ENCODE results near the gene ROBO3.

ROBO3 gene

DNA sequence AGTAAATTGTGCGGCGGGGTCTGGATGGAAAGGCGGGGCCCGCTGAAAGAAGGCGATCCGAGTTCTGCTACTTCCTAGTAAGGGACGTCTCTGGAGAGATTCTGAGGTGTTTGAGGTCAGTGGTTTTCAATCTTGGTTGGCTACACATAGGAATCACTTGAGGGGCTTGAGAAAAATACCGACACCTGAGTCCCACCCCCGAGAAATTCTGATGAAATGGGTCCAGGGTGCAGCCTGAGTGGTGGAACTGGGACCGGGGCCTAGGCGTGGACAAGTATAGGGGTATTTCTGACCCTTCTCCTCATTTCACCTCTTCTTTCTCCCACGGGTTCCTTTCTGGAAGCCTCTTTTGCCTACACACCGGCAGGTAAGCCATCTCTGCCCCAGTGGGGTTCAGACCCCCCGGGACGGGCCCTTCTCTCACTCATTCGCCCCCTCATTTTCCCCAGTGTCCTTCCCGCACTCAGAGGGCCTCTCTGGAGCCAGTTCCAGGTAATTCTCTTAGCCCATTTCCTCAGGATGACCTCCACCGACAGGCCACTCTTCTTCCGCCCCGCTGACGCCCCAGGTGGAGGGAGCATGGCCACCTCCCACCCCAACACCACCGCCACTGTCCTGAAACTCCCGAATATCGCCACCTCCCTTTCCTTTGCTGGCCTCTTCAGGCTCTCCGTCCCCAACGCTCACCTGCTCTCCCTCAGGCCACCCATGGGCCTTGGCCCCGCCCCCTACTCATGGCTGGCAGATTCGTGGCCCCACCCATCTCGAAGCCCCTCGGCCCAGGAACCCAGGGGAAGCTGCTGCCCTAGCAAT, 11.8 kb downstream of the ROBO3 start:
- no peak for DNase-seq (ENCODE audit: low read depth in 2 of 2)

DNA sequence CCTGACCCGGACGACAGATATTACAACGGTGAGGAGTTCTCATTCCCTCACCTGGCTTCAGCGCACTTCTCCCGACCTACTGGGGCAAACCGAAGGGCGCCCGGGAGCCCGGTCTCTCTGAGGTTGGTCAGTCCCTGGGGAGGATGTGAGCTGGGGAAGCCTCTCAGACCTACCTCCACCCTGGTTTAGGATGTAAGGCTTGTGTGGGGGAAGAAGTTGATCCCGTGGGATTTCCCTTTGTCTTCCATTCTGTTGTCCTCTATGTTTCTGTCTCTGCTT, 12.3 kb downstream of the ROBO3 start:
- DNase-seq (ENCODE audit: low read depth in 2 of 2), result no peak

DNA sequence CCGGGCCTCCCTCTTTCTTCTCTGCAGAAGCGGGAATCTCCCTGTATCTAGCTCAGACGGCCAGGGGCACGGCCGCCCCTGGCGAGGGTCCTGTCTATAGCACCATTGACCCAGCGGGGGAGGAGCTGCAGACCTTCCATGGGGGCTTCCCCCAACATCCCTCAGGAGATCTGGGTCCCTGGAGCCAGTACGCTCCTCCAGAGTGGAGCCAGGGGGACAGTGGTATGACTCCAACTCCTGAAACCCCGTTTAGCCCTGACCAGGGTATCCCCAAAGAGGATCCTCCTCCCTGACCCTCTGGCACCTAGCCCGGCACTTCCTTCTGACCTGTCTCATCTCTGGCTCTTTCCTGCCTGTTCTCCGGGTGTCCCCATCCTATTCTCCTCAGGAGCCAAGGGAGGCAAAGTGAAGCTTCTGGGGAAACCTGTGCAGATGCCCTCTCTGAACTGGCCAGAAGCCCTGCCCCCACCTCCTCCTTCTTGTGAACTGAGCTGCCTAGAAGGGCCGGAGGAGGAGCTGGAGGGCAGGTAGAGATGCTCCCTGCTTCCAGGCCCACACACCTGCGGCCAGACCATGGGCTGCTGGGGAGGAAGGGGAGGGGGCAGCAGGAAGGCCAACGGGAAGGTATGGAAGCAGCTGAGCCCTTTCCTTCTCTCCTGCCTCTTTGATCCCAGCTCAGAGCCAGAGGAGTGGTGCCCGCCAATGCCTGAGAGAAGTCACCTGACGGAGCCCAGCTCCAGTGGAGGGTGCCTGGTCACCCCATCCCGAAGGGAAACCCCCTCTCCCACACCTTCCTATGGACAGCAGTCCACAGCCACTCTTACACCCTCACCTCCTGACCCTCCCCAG, 12.9 kb downstream of the ROBO3 start:
- DNase-seq (ENCODE audit: low read depth in 2 of 2), result no peak

DNA sequence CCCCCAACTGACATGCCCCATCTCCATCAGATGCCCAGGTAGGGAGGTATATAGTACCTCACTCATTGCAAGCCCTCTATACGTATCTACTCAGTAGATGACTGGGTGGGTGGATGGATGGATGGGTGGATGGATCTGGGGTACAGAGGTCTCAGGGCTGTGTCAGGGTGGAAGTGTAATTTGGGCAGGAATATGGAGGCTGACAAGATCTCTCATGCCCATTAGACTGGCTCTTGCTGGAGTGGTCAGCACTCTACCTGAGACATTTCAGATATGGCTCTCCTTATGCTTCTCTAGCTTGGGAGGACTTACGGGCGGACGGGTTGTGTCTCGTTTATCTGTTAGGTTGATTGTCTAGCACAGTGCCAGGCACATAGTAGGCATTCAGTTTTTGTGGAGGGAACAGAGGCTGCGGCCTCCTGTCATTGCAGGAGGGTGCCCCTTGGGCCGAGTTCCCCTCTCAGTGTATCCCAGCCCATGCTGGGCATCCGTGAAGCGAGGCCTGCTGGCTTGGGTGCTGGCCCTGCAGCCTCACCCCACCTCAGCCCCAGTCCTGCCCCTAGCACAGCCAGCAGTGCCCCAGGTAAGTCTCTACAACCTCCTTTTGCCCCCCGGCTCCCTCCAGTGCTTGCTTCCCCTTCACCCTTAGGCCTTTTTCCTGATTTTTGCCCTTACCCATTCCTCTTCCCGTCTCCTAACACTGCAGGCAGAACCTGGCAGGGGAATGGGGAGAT, 13.7 kb downstream of the ROBO3 start:
- DNase-seq (ENCODE audit: low read depth in 2 of 2), result no peak

DNA sequence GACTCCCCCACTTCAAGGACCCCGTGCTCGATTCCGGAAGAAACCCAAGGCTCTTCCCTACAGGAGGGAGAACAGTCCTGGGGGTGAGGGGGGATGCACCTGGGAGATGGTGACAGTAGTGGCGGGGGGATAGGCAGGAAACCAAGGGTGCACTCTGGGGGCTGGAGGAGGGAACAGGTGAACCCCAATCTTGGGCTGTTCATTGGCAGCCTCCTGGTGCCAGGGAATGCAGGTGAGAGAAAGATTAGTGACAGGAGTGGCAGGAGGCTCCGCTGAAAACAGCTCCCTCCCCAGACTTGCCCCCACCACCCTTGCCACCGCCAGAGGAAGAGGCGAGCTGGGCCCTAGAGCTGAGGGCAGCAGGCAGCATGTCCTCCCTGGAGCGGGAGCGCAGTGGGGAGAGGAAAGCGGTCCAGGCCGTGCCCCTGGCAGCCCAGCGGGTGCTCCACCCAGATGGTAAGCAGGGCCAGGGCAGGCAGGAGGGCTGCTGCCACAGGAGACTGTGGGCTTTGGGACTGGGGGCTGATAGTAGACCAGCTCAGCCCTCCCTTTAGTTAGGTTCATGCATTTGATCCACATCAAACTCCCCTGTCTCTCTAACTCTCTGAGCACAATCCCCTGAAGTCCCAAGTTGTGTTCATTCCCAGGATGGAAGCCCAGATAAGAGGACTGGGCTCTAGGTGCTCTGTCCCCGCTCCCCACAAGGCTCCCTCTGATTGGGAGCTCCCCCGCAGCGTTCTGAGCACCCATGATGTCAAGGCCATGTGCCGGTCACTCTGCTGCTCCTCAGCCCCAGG, 14.5 kb downstream of the ROBO3 start:
- no peak for DNase-seq (ENCODE audit: low read depth in 2 of 2)

DNA sequence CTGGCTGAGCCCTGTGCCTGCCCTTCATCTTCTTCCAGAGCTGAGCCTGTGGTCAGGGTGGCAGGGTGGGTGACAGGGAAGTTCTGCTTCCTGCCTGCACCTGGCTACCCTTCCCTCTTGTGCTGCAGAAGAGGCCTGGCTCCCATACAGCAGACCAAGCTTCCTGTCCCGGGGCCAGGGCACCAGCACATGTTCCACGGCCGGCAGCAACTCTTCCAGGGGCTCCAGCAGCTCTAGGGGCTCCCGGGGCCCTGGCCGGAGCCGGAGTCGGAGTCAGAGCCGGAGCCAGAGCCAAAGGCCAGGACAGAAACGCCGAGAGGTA, 15.0 kb downstream of the ROBO3 start:
- no peak for DNase-seq (ENCODE audit: low read depth in 2 of 2)

DNA sequence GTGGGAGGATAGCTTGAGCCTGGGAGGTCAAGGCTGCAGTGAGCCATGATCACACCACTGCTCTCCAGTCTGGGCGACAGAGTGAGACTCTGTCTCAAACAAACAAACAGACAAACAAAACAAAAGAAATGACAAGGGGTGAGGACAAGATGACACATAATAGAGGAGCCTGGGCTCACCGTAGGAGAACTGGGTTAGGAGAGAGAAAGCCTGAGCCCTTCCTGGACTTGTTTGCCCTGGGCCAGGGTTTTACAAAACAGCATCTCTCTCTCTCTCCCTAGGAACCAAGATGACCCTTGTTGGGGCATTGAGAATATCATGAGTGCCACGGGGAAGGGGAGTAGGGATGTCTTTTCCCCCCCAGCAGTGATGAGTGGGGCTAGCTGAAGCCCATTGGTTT, 15.7 kb downstream of the ROBO3 start:
- DNase-seq (ENCODE audit: low read depth in 2 of 2), result no peak

DNA sequence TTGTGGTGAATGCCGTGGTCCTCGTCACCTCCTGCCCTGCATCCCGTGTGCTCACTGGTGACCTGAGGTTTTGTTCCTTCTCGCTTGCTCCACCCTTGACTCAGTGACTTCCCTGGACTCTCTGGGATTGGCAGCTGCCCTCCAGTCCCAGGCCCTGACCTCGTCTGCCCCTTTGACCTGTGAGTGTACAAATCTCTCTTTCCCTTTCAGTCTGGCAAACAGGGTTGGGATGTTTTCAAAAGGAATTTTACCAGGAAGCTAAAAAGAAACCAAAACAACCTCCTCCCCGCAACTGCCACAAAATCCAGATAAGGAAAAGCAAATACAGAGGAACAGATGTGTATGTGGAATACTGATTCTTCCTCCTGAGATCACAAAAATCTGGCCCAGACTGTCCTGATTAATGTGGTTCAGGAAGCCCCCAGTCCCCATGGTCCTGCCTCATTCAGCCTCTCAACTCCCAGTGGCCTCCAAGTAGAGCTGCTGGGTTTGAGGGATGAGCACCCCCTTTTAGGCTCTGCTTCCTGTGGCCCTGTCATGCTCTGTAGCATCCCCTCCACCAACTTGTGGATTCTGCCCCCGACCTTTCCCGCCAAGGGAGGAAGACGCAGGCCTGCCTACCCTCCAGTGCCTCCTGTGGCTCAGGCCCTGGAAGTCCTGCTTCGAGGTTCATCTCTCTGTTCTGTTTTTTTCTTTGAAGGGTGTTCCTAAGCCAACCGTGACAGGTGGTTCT, 17.3 kb downstream of the ROBO3 start:
- DNase-seq (ENCODE audit: low read depth in 2 of 2), result no peak

DNA sequence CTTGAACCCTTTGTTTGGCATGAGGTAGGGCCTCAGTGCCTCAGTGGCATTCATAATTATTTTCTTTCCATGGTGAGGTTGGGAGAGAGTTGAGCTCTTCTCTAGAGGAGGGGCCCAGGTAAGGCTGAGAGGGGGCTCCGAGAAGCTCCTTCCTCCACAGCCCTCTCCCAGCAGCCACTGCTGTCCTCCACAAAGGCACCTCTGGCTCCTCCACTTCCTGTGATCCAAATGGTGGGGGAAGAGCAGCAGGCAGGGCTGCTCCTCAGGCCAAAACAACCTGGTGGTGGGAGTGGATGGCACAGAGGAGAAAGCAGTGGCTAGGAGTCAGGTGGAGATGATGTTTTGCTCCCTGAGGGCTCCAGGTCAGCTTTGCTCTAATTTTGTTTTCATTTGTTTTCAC, 19.1 kb downstream of the ROBO3 start:
- DNase-seq (ENCODE audit: low read depth in 2 of 2), result no peak

DNA sequence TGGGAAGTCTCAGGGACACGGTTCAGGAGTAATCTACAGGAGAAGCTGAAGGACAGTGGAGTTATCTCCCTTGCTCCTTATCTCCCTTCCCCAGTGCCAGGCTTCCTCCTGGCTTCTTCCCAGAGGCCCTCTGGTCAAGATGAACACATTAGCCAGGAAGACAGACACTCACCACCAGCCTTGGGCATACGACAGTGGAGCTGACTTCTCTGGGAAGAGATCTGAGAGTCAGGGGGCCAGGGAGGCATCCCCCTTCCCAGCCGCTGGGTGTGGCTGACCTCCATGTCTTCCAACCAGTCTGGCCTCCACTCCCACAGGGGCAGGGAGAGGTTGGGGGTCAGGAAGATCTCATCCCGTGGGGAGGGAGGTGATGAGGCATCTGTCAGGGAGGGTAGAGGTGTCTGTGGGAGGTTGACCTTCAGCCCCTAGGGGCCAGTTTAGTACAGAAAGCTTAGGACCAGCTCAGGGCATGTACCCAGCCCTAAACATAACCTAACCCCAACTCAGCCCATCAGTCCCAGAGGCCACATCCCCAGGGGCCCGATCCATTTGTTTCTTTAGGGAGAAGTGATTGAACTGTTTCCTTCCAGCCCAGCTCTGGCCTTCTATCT, 19.7 kb downstream of the ROBO3 start:
- no peak for DNase-seq (ENCODE audit: low read depth in 2 of 2)

DNA sequence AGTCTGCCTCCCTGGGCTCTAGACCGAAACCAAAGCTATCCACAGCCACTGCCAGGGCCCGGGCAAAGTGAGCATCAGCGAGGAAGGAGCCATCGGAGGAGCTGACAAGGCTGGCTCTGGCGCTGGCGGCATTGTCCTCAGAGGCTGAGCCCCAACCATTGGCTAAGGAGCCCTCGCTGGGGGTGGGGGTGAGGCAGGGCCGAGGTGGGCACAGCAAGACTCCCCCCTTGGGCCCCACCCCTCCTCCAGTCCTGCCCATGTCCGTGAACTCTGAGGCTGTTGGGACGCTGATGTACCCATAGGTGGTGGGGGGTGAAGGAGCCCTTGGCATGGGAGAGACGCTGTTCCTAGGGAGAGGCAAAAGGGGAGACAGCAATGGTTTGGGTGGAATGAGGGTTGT, 21.2 kb downstream of the ROBO3 start:
- DNase-seq (ENCODE audit: low read depth in 2 of 2), result no peak

DNA sequence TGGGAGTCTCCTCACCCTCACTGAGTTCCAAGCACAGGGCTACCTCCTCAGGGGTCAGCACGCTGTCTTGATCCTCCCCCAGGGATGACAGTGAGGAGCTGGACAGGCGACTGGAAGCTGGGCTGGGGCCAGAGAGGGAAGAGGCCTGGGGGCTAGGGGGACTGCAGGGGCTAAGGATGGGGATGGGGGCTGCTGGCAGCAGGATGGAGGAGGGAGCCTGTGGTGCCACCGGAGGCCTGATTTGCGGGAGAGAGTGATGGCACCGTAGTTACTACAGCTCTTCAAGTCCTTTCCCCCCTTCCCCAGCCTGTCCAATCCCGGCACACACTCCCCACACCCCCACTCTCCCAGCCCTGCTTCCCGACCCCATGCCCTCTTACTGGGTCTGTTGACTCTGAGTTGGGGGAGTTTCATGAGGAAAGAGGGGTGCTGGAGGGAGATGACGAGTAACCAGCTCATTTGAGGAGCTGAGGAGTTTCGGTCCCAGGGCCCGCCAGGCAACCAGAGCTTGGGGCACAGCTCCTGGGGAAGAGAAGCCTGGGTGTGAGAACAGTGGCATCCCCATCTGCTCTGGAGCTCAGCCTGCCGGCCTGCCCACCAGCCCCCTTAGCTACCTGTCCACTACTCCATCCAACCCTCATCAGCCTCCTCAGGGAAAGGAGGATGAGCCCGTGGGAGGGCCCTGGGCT, 21.9 kb downstream of the ROBO3 start:
- no peak for DNase-seq (ENCODE audit: low read depth in 2 of 2)

DNA sequence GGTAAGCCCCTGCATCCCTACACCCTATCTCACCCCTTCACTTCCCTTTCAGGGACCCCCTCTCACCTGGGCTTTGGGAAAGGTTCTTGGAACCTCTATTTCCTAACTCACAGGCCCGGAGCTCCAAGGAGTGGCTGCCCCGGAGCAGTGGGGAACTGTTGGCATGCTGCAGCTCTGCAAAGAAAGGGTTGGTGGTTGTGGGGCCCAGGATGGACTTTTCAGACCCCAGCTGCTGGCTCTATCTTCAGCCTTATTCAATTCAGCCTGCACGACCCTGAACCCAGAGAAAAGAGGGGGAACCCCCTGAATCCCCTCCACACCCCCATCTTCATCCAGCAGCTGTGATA, 22.4 kb downstream of the ROBO3 start:
- no peak for DNase-seq (ENCODE audit: low read depth in 2 of 2)

DNA sequence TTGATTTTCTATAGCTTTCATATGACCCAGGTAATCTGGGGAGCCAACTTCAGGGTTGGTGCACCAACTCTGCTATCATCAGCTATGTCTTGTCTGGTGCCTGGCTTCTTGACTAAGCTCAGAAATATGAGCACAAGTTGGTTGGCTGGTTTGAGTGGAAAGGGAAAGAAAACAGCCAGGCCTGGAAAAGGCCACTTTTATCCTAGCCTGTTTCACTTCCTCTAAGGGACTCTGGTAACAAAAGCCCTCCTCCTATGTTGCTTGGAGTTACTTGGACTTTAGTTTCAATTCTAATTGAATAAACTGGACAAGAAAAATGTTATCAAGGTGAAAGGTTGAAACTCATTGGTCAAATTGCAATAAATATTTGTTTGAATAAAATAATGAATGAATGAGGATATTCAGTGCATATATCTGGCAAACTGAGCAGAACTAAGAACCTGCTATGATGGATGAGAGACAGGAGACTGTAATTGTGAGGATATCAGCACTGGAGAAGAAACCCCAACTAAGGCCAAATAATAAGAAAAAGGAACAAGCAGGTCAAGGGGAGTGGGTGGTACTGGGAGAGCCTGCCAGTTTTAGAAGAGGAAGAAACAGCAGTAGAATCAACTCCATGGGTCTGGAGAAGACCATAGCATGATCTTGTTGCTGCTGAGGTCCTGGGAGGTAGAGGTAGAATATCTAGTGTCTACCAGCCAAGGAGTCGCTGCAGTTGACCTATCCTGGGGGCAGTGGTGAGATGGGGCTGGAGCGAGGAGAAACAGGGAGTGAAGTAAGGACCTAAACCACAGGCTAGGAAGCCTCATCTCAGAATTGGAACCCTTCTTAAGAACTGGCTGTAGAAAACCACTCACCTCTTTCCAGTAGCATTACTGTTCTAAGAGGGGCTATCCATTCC, 24.2 kb downstream of the ROBO3 start:
- DNase-seq (ENCODE audit: low read depth in 2 of 2), result no peak

DNA sequence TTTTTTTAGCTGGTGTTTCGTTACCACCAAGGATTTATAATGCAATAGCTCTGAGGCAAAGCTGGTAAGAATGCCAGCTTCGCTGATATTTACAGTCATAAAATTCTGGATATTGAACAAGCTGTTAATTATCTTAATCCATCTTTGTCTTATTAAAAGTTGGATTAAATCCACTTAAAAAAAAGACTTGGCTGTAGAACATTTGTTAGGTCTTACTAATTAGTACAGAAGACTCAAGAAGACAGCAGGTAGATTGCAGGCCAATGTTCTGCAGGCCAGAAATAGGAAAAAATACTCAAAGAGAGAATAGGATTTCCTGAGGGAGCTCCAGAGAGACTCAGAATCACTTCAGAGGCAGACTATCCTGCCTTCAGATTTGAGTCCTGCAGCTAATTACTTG, 24.9 kb downstream of the ROBO3 start:
- DNase-seq (ENCODE audit: low read depth in 2 of 2), result no peak

DNA sequence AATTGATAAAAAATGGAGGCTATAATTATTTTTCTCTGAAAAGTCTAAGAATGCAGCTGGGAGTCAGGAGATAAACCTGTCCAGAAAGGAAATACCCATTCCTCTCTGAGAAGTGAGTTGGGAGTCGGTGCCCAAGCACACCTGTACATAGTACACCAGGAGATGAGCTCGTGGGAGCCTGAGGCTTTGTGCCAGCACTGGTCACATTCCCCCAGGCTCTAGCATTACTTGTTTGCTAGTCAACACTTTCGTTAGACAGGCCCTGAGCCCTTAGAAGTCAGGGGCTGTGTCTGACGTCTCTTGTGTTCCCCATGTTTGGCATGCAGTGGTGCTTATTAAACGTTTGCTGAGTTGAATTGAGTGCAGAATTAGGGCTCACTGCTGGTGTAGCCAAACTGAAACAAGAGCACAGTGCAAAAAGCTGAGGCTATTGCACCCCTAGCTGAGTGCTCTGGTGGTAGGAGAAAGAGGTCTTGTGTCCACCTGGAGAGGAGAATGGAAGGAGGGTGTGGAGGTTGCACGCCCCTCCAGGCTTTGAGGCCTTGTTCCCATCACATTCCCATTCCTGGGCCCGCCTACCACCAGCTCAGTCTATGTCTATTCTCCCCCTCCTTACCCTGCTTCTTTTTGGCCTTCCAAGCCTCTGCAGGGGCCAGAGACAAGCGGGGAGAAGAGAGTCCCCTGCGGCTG, 25.6 kb downstream of the ROBO3 start:
- no peak for DNase-seq (ENCODE audit: low read depth in 2 of 2)

DNA sequence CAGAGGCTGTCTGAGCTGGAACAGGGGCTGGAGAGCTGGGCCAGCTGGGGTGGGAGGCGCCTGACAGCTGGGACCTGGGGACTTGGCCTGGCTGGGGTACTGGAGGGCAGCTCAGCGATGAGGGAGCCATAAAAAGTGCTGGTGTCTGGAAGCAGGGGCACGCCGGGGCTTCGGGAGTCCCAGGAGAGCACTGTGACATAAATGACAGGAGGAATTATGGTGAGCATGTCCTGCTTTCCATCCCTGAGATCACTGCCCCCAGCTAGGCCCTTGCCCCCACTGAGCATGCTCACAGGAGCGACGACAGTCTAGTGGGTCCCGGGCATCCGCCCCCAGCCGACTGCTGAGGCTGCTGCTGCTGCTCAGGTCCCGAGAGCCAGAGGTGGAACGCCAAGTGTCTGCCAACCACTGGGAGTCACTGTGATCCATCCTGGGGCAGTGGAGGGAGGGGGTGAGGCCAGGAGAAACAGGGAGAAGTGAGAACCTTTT, 26.2 kb downstream of the ROBO3 start:
- no peak for DNase-seq (ENCODE audit: low read depth in 2 of 2)

DNA sequence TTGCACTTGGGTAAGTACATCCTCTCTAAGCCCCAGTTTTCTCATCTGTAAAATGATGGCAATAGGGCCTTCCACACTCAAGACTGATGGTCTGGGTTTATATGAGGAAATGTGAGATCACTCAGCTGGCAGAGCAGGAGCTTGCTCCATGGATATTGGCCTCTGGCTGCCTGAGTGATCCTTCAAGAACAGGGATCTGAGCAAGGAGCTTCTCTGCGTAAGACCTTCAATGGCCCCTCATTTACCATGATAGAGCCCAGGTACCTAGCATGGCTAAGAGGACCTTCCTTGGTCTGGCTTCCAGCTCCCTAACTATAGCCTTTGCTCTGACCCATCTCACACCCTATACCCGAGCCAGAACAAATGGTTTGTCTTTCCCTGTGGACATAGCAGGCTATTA, 26.9 kb downstream of the ROBO3 start:
- DNase-seq (ENCODE audit: low read depth in 2 of 2), result no peak

Measured in stimulated activated CD8-positive, alpha-beta memory T cell treated with anti-CD3 and anti-CD28 coated beads, Interleukin-7, amount 100 ng/mL, for 1 hour (primary cell).